HG03558 (cell line): Measurements from ENCODE around the gene IL6.
"Not testable (repeated sequence)": the region's sequence is repeated elsewhere in the genome, so short reads cannot be mapped to it uniquely, and the experiment has no call there.

ENCODE experiments used
- ATAC-seq: cut with Tn5 transposase; IDR thresholded peaks from one replicate; pipeline ENCODE4 v1.9.1; 2021; ENCODE audit warnings: moderate number of reproducible peaks; ENCODE audit not compliant: unreplicated experiment; ENCODE audit errors: extremely low read depth

Gene IL6

GRCh38 chr7:22772885-22773284 lies 45.9 kb downstream of the IL6 start:
- ATAC-seq: no peak

- no peak for ATAC-seq
These were observed 50.0 kb downstream of the IL6 start for GRCh38 chr7:22776964-22777363.

GRCh38 chr7:22779730-22780323 lies 52.8 kb downstream of the IL6 start:
- not testable (repeated sequence) for ATAC-seq

GRCh38 chr7:22781230-22781711 lies 54.3 kb downstream of the IL6 start:
- ATAC-seq: no peak
